Keratinocyte (primary cell): ENCODE data around the gene RABGEF1. TPM values are rescaled to one million over a fixed set of nuclear protein-coding genes. Genes with fewer than 3 reads are reported as not detected.
"Not testable (repeated sequence)": the region's sequence is repeated elsewhere in the genome, so short reads cannot be mapped to it uniquely, and the experiment has no call there.

ENCODE experiments used
- DNase-seq: peaks from one replicate; pipeline ENCODE4 v3.0.0-alpha.2; 2011; ENCODE audit warnings: low read depth, missing footprints, low spot score
- FAIRE-seq: peaks from 2 replicates; lab custom pipeline; 2011; peaks lifted over from hg19 to GRCh38; lab: Jason Lieb, UNC
- H2AFZ ChIP-seq: 2 replicates; pipeline ENCODE4 v1.6.0; 2012; ENCODE audit warnings: low read length, control low read depth, inconsistent platforms; ENCODE audit not compliant: control insufficient read depth
- H3K27ac ChIP-seq: 2 replicates; pipeline ENCODE4 v1.5.1; 2011; ENCODE audit warnings: low read length; ENCODE audit not compliant: control insufficient read depth, insufficient read depth
- H3K27me3 ChIP-seq: 3 replicates; pipeline ENCODE4 v1.6.0; 2011; ENCODE audit warnings: low read length; ENCODE audit not compliant: control insufficient read depth, insufficient read depth; ENCODE audit errors: extremely low read depth
- H3K36me3 ChIP-seq, 2 experiments: 2 replicates in 1 of 2; 3 replicates in 1 of 2; pipeline ENCODE4 v1.5.1; 2011; ENCODE audit warnings: low read length in 2 of 2, mild to moderate bottlenecking in 1 of 2; ENCODE audit not compliant: control insufficient read depth in 2 of 2, insufficient read depth in 2 of 2; ENCODE audit errors: extremely low read depth in 1 of 2
- H3K4me1 ChIP-seq: 3 replicates; pipeline ENCODE4 v1.5.1; 2011; ENCODE audit warnings: low read length; ENCODE audit not compliant: control insufficient read depth, insufficient read depth; ENCODE audit errors: extremely low read depth
- H3K4me2 ChIP-seq: 3 replicates; pipeline ENCODE4 v1.6.0; 2011; ENCODE audit warnings: low read depth, low read length; ENCODE audit not compliant: control insufficient read depth, insufficient read depth; ENCODE audit errors: extremely low read depth
- H3K4me3 ChIP-seq, 3 experiments: fragments of 200-600 bp in 1 of 3; sonication (generic) in 1 of 3; 2 replicates in 2 of 3; 3 replicates in 1 of 3; pipeline ENCODE4 v1.5.1; 2011 to 2016; ENCODE audit warnings: low read length in 3 of 3, mild to moderate bottlenecking in 3 of 3, control low read depth in 2 of 3, inconsistent platforms in 1 of 3, low read depth in 1 of 3, mixed read lengths in 1 of 3, mixed run types in 1 of 3, moderate library complexity in 1 of 3; ENCODE audit not compliant: control insufficient read depth in 2 of 3, insufficient read depth in 2 of 3; ENCODE audit errors: extremely low read depth in 1 of 3
- H3K79me2 ChIP-seq: 2 replicates; pipeline ENCODE4 v1.6.0; 2012; ENCODE audit warnings: low read length; ENCODE audit not compliant: control insufficient read depth, insufficient read depth
- H3K9ac ChIP-seq: 3 replicates; pipeline ENCODE4 v1.6.0; 2011; ENCODE audit warnings: low read length; ENCODE audit not compliant: control insufficient read depth, insufficient read depth; ENCODE audit errors: extremely low read depth
- H3K9me1 ChIP-seq: 3 replicates; pipeline ENCODE4 v1.6.0; 2011; ENCODE audit warnings: low read length; ENCODE audit not compliant: control insufficient read depth, insufficient read depth; ENCODE audit errors: extremely low read depth
- H3K9me3 ChIP-seq: 2 replicates; pipeline ENCODE4 v1.5.1; 2012; ENCODE audit warnings: low read depth, low read length; ENCODE audit not compliant: control insufficient read depth
- H4K20me1 ChIP-seq: 3 replicates; pipeline ENCODE4 v1.6.0; 2011; ENCODE audit warnings: low read length; ENCODE audit not compliant: control insufficient read depth, insufficient read depth; ENCODE audit errors: extremely low read depth
- CTCF ChIP-seq, 3 experiments: IDR thresholded peaks in 1 of 3; conservative IDR thresholded peaks in 1 of 3; optimal IDR thresholded peaks in 1 of 3; 2 replicates in 2 of 3; 3 replicates in 1 of 3; pipeline versions ENCODE3 to v1.5.1; 2011; ENCODE audit warnings: low read length in 3 of 3, mild to moderate bottlenecking in 3 of 3, moderate library complexity in 2 of 3, control low read depth in 1 of 3, inconsistent platforms in 1 of 3; ENCODE audit not compliant: insufficient read depth in 2 of 3; ENCODE audit errors: extremely low read depth in 1 of 3
- EZH2 ChIP-seq: IDR thresholded peaks from one replicate; pipeline ENCODE4 v1.6.1; 2012; ENCODE audit warnings: inconsistent platforms, mild to moderate bottlenecking, low read length, moderate library complexity
- dilution Hi-C: fragments of 300-500 bp; cut with MboI; formaldehyde crosslinking; loops from one replicate; pipeline ENCODE4 v1.7.0; 2020; ENCODE audit warnings: low sequenced_read_pairs; ENCODE audit not compliant: extremely low pct_ligation_motif_present
- polyA plus RNA-seq, 5 experiments: library from polyadenylated mRNA; depleted of rRNA in 3 of 5; stranded (reverse) in 3 of 5; stranded (forward) in 1 of 5; unstranded in 1 of 5; fragments of >200 nt; gene quantifications; 1 replicate in 1 of 5; 2 replicates in 3 of 5; 3 replicates in 1 of 5; pipeline versions ENCODE4 v1.2.1 to v1.2.3, GENCODE V29; 2011 to 2012; ENCODE audit warnings: missing spikeins in 2 of 5, low read depth in 1 of 5, low replicate concordance in 1 of 5

The RABGEF1 gene
- polyA plus RNA-seq, 1 donor (not counting 4 experiments of a cell fraction or from before 2014, with no cell fraction given) = 58.2 TPM

- Histone ChIP-seq H3K9ac (no peak overlapping the region), H3K9me3 (no peaks in the 10 kb centered on the region), H3K79me2 (peaks cover 94% of the 10 kb centered on the region), H3K4me2 (no peak overlapping the region), H3K27me3 (no peaks in the 10 kb centered on the region), H3K27ac (no peak overlapping the region), H3K9me1 (no peaks in the 10 kb centered on the region), H4K20me1 (no peaks in the 10 kb centered on the region), H2AFZ (no peak overlapping the region), H3K36me3 (peaks cover 2 to 4% of the 10 kb centered on the region in 2 experiments), H3K4me1 (no peaks in the 10 kb centered on the region), H3K4me3 (no peak overlapping the region)
- no peak for FAIRE-seq
- DNase-seq = no peak
- dilution Hi-C loops = no loop called here
- TF ChIP-seq CTCF (optimal IDR thresholded peaks at IDR 0.05 in 1 of 3, IDR thresholded peaks at IDR 0.05 in 1 of 3, conservative IDR thresholded peaks at IDR 0.05 in 1 of 3; ENCODE audit: extremely low read depth in 1 of 3, insufficient read depth in 2 of 3, low read length in 3 of 3) (no peak), EZH2 (no peak)
These were observed 18.6 kb downstream of the RABGEF1 start for GRCh38 chr7:66758950-66759628.

- H2AFZ ChIP-seq, H3K9me1 ChIP-seq, H3K27ac ChIP-seq, H3K36me3 ChIP-seq, H3K4me3 ChIP-seq, FAIRE-seq, DNase-seq, H3K4me2 ChIP-seq, H3K4me1 ChIP-seq, dilution Hi-C loops, H3K9ac ChIP-seq, H3K27me3 ChIP-seq, H3K9me3 ChIP-seq, H4K20me1 ChIP-seq: not testable (repeated sequence)
- peaks cover 91% of the 10 kb centered on the region for H3K79me2 ChIP-seq
These were observed 22.6 kb downstream of the RABGEF1 start for GRCh38 chr7:66763183-66763582.

- H3K4me1 ChIP-seq, H3K27ac ChIP-seq, H3K36me3 ChIP-seq, dilution Hi-C loops, H3K4me3 ChIP-seq, H3K9me3 ChIP-seq, H2AFZ ChIP-seq, FAIRE-seq, H3K4me2 ChIP-seq, H4K20me1 ChIP-seq, H3K27me3 ChIP-seq, DNase-seq, H3K9ac ChIP-seq, H3K9me1 ChIP-seq: not testable (repeated sequence)
- peaks cover 89% of the 10 kb centered on the region for H3K79me2 ChIP-seq
These were observed 23.3 kb downstream of the RABGEF1 start for GRCh38 chr7:66763633-66764355.

GRCh38 chr7:66764905-66765304 lies 24.4 kb downstream of the RABGEF1 start:
- dilution Hi-C loops, H4K20me1 ChIP-seq: not testable (repeated sequence)
- FAIRE-seq = peak; percentile 75

More at GRCh38 chr7:66764905-66765304, 24.4 kb downstream of the RABGEF1 start:
- not testable (repeated sequence) for H3K27me3 ChIP-seq, H3K4me2 ChIP-seq, H3K9ac ChIP-seq, H3K36me3 ChIP-seq, H3K27ac ChIP-seq, H3K9me3 ChIP-seq, H3K9me1 ChIP-seq, DNase-seq, H3K4me3 ChIP-seq, H2AFZ ChIP-seq, H3K4me1 ChIP-seq
- H3K79me2 ChIP-seq = peaks cover 89% of the 10 kb centered on the region
